ENCODE measurements around the gene TRIM43B. TPM values are rescaled to one million over a fixed set of nuclear protein-coding genes. Genes with fewer than 3 reads are reported as not detected.
"Not testable (repeated sequence)": the region's sequence is repeated elsewhere in the genome, so short reads cannot be mapped to it uniquely, and the experiment has no call there.

The TRIM43B gene
- total and polyA plus RNA-seq, 9 donors: not detected

DNA sequence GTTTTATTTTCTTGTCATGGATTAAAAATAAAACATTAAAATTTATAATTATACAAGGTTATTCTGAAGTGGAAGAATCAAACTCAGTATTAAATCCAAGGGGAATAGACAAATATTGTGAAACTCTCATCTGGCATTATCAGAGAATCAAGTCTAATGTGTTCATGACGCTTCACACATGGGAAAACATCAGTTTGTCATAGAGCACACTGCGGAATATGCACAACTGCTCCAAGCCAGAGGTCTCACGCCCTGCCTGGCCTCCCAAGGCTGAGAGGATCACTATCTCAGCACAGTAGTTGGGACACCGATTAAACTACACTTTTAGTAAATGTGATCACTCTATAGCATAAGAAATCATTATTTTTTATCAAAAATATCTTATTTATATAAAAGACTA lies 20.7 kb upstream of the TRIM43B start:
- DNase-seq: no peak
- no peaks in the 10 kb centered on the region for H3K36me3 ChIP-seq (ENCODE audit: control insufficient read depth, insufficient read depth, low read length)
- H3K27ac ChIP-seq (ENCODE audit: low read length): no peak overlapping the region
- WGBS (ENCODE audit: insufficient coverage): 100% methylated on average over 1 of the region's 4 CpGs
- no peak overlapping the region for H3K4me3 ChIP-seq (ENCODE audit: low read length)
- H3K9me3 ChIP-seq (replicated peaks; ENCODE audit: control insufficient read depth, low read depth, low read length): no peaks in the 10 kb centered on the region
- no peaks in the 10 kb centered on the region for H3K4me1 ChIP-seq (ENCODE audit: control insufficient read depth, insufficient read depth, low read length)
- no peaks in the 10 kb centered on the region for H3K27me3 ChIP-seq (ENCODE audit: control insufficient read depth, insufficient read depth, low read length)

DNA sequence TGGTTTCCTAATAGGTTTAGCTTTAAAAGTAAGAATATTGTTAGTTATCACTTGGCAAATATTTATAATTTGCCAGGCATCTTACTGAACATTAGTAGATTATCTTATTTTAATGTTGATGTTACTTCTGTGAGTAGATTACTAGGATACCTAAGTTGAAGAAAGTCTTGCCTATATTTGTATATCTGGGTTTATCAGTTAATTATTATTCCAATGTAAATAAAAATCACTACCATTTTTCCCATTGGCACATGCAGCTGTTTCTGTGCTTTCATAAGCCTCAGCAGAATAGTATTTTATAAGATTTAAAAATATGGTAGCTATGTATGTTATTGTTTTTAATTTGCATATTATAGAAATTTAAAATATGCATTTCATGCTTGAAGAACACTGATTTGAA lies 16.3 kb upstream of the TRIM43B start:
- no peaks in the 10 kb centered on the region for H3K4me1 ChIP-seq (ENCODE audit: control insufficient read depth, insufficient read depth, low read length)
- no peak overlapping the region for H3K27ac ChIP-seq (ENCODE audit: low read length)
- no peaks in the 10 kb centered on the region for H3K27me3 ChIP-seq (ENCODE audit: control insufficient read depth, insufficient read depth, low read length)
- H3K36me3 ChIP-seq (ENCODE audit: control insufficient read depth, insufficient read depth, low read length): no peaks in the 10 kb centered on the region
- no peaks in the 10 kb centered on the region for H3K9me3 ChIP-seq (replicated peaks; ENCODE audit: control insufficient read depth, low read depth, low read length)
- no peak overlapping the region for H3K4me3 ChIP-seq (ENCODE audit: low read length)
- no peak for DNase-seq

GRCh38 chr2:95492076-95492475 lies 7.5 kb upstream of the TRIM43B start:
- not testable (repeated sequence) for H3K36me3 ChIP-seq (ENCODE audit: control insufficient read depth, insufficient read depth, low read length); H3K27me3 ChIP-seq (ENCODE audit: control insufficient read depth, insufficient read depth, low read length); H3K9me3 ChIP-seq (replicated peaks; ENCODE audit: control insufficient read depth, low read depth, low read length); DNase-seq; H3K27ac ChIP-seq (ENCODE audit: low read length); H3K4me1 ChIP-seq (ENCODE audit: control insufficient read depth, insufficient read depth, low read length); H3K4me3 ChIP-seq (ENCODE audit: low read length)
- WGBS (ENCODE audit: insufficient coverage): no CpG with 5 or more reads among the region's 1 CpG

DNA sequence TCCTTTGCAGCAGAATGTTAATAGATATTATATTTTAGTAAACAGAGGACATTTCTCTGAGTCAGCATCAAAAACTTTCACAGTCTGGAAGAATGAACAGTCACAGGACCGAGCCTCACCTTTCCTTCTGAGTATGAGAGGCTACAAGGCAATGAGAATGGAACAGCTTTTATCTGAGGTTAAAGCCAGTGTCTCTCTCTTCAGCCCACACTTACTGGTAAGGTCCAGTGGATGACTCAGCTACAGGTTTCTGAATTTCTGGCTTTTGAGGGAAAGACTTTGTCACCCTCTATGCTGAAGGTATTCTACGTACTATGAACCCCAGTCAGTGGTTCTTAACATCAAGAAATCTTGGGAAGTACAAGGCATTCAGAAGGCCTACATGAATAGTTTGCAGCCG lies 9.5 kb downstream of the TRIM43B start:
- not testable (repeated sequence) for H3K4me3 ChIP-seq (ENCODE audit: low read length); H3K9me3 ChIP-seq (replicated peaks; ENCODE audit: control insufficient read depth, low read depth, low read length); DNase-seq; H3K27ac ChIP-seq (ENCODE audit: low read length); H3K27me3 ChIP-seq (ENCODE audit: control insufficient read depth, insufficient read depth, low read length); H3K4me1 ChIP-seq (ENCODE audit: control insufficient read depth, insufficient read depth, low read length); H3K36me3 ChIP-seq (ENCODE audit: control insufficient read depth, insufficient read depth, low read length)
- WGBS (ENCODE audit: insufficient coverage): no CpG with 5 or more reads among the region's 3 CpGs

DNA sequence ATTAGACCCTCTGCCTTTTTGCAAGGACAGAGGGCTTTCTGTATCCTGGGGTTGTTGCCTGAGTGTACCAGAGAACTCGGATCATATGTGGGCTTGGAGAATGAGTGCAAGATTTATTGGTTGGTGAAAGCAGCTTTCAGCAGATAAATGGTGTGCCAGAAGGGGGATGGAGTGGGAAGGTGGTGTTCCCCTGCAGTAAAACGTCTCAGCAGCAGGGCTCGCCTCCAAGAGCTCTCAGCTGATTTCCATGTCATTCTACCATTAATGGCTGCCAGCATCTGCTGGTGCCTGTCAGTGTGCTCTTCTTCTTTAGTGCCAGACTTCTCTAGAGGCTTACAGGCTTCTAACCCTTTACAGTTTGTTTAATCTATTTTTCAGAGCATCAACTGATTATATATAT lies 16.6 kb downstream of the TRIM43B start:
- WGBS (ENCODE audit: insufficient coverage): no CpG with 5 or more reads among the region's 3 CpGs
- not testable (repeated sequence) for DNase-seq; H3K4me1 ChIP-seq (ENCODE audit: control insufficient read depth, insufficient read depth, low read length); H3K27ac ChIP-seq (ENCODE audit: low read length); H3K36me3 ChIP-seq (ENCODE audit: control insufficient read depth, insufficient read depth, low read length); H3K27me3 ChIP-seq (ENCODE audit: control insufficient read depth, insufficient read depth, low read length); H3K9me3 ChIP-seq (replicated peaks; ENCODE audit: control insufficient read depth, low read depth, low read length); H3K4me3 ChIP-seq (ENCODE audit: low read length)

DNA sequence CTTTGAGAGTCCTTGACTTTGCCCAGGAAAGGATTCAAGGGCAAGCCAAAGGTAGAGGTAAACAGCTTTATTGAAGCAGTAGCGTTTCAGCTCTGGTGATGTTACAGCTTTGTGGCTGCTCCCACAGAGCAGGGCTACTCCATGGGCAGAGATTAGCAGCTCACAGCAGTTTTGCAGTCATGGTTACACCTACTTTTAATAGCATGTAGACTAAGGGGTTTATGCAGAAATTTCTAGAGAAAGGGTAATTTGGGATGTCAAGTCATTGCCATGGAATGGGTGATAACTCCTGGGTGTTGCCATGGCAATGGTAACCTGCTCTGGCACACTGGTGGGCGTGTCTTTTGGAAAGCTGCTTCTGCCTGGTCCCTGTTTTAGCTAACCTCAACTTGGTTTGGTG lies 18.0 kb downstream of the TRIM43B start:
- H3K36me3 ChIP-seq (ENCODE audit: control insufficient read depth, insufficient read depth, low read length); DNase-seq; H3K4me1 ChIP-seq (ENCODE audit: control insufficient read depth, insufficient read depth, low read length); H3K27ac ChIP-seq (ENCODE audit: low read length); H3K27me3 ChIP-seq (ENCODE audit: control insufficient read depth, insufficient read depth, low read length); H3K9me3 ChIP-seq (replicated peaks; ENCODE audit: control insufficient read depth, low read depth, low read length); H3K4me3 ChIP-seq (ENCODE audit: low read length): not testable (repeated sequence)
- WGBS (ENCODE audit: insufficient coverage): no CpG with 5 or more reads among the region's 2 CpGs

GRCh38 chr2:95463292-95463691 lies 21.3 kb downstream of the TRIM43B start:
- no CpG with 5 or more reads among the region's 3 CpGs for WGBS (ENCODE audit: insufficient coverage)
- H3K4me3 ChIP-seq (ENCODE audit: low read length); H3K27ac ChIP-seq (ENCODE audit: low read length); H3K4me1 ChIP-seq (ENCODE audit: control insufficient read depth, insufficient read depth, low read length); H3K36me3 ChIP-seq (ENCODE audit: control insufficient read depth, insufficient read depth, low read length); DNase-seq; H3K27me3 ChIP-seq (ENCODE audit: control insufficient read depth, insufficient read depth, low read length); H3K9me3 ChIP-seq (replicated peaks; ENCODE audit: control insufficient read depth, low read depth, low read length): not testable (repeated sequence)

- H3K9me3 ChIP-seq (replicated peaks; ENCODE audit: control insufficient read depth, low read depth, low read length); H3K4me1 ChIP-seq (ENCODE audit: control insufficient read depth, insufficient read depth, low read length); H3K27ac ChIP-seq (ENCODE audit: low read length); H3K36me3 ChIP-seq (ENCODE audit: control insufficient read depth, insufficient read depth, low read length); H3K4me3 ChIP-seq (ENCODE audit: low read length); H3K27me3 ChIP-seq (ENCODE audit: control insufficient read depth, insufficient read depth, low read length); DNase-seq: not testable (repeated sequence)
- no CpG with 5 or more reads among the region's 2 CpGs for WGBS (ENCODE audit: insufficient coverage)
These were observed 39.2 kb downstream of the TRIM43B start for GRCh38 chr2:95445317-95445716.

GRCh38 chr2:95442474-95443099 lies 42.0 kb downstream of the TRIM43B start:
- H3K27ac ChIP-seq (ENCODE audit: low read length); H3K27me3 ChIP-seq (ENCODE audit: control insufficient read depth, insufficient read depth, low read length); H3K4me1 ChIP-seq (ENCODE audit: control insufficient read depth, insufficient read depth, low read length); H3K4me3 ChIP-seq (ENCODE audit: low read length); H3K36me3 ChIP-seq (ENCODE audit: control insufficient read depth, insufficient read depth, low read length); H3K9me3 ChIP-seq (replicated peaks; ENCODE audit: control insufficient read depth, low read depth, low read length); DNase-seq: not testable (repeated sequence)
- WGBS (ENCODE audit: insufficient coverage): no CpG with 5 or more reads among the region's 2 CpGs

DNA sequence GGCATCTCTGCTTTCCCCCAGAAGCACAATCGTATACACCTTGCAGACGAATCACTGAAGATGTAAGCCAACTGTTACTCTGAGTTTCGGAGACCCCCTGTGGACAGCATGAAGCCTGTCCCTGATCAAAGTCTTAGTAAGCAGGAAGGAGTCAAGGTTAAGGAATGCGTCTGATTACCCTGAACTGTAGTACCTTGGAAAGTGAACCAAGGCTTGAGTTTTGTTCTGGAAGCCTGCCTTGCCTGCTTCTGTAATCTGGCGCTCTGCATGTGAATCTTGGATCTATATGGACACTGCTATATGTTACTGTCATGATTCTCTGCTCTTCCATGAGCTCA lies 48.7 kb downstream of the TRIM43B start:
- not testable (repeated sequence) for H3K27ac ChIP-seq (ENCODE audit: low read length); H3K4me1 ChIP-seq (ENCODE audit: control insufficient read depth, insufficient read depth, low read length); H3K27me3 ChIP-seq (ENCODE audit: control insufficient read depth, insufficient read depth, low read length); H3K9me3 ChIP-seq (replicated peaks; ENCODE audit: control insufficient read depth, low read depth, low read length); H3K36me3 ChIP-seq (ENCODE audit: control insufficient read depth, insufficient read depth, low read length); H3K4me3 ChIP-seq (ENCODE audit: low read length); DNase-seq
- no CpG with 5 or more reads among the region's 5 CpGs for WGBS (ENCODE audit: insufficient coverage)

GRCh38 chr2:95435162-95435871 lies 49.2 kb downstream of the TRIM43B start:
- H3K4me3 ChIP-seq (ENCODE audit: low read length); H3K9me3 ChIP-seq (replicated peaks; ENCODE audit: control insufficient read depth, low read depth, low read length); H3K36me3 ChIP-seq (ENCODE audit: control insufficient read depth, insufficient read depth, low read length); H3K4me1 ChIP-seq (ENCODE audit: control insufficient read depth, insufficient read depth, low read length); H3K27me3 ChIP-seq (ENCODE audit: control insufficient read depth, insufficient read depth, low read length); DNase-seq; H3K27ac ChIP-seq (ENCODE audit: low read length): not testable (repeated sequence)
- WGBS (ENCODE audit: insufficient coverage): no CpG with 5 or more reads among the region's 30 CpGs
